MCF 10A (cell line): Measurements from ENCODE around the gene TRIM25. TPM values are rescaled to one million over a fixed set of nuclear protein-coding genes. Genes with fewer than 3 reads are reported as not detected.

Experiments
- BruUV-seq: library from RNA; stranded (reverse); fragments of 400-500 nt; replicated peaks from 2 replicates; lab custom pipeline; 2021; lab: Mats Ljungman, UMichigan
- CTCF ChIA-PET: fragments of 300-600 bp; sonication (Branson Sonifier 250); formaldehyde crosslinking; extraction: SDS; loops from one replicate; lab custom pipeline; 2021; ENCODE audit warnings: antibody characterized with exemption, inconsistent platforms; lab: Yijun Ruan, JAX
- POLR2A ChIA-PET: fragments of 300-600, 350-650 bp; sonication (Branson Sonifier 250); formaldehyde crosslinking; extraction: SDS; loops from one replicate; lab custom pipeline; 2020; ENCODE audit warnings: antibody characterized with exemption, inconsistent platforms; lab: Yijun Ruan, JAX
- DNase-seq: peaks from one replicate; pipeline ENCODE4 v3.0.0-alpha.2; 2018; ENCODE audit not compliant: unreplicated experiment
- H3K27ac Mint-ChIP-seq: one replicate; pipeline ENCODE4 v1.8.0; 2022; ENCODE audit warnings: mild to moderate bottlenecking, low read depth, mixed read lengths; ENCODE audit not compliant: unreplicated experiment
- H3K27me3 Mint-ChIP-seq: one replicate; pipeline ENCODE4 v1.8.0; 2022; ENCODE audit warnings: mixed read lengths; ENCODE audit not compliant: insufficient read depth, unreplicated experiment
- H3K36me3 Mint-ChIP-seq: one replicate; pipeline ENCODE4 v1.8.0; 2022; ENCODE audit warnings: mild to moderate bottlenecking, moderate library complexity, mixed read lengths; ENCODE audit not compliant: insufficient read depth, unreplicated experiment
- H3K4me1 Mint-ChIP-seq: one replicate; pipeline ENCODE4 v1.8.0; 2022; ENCODE audit warnings: mixed read lengths; ENCODE audit not compliant: insufficient read depth, unreplicated experiment
- H3K4me3 Mint-ChIP-seq: one replicate; pipeline ENCODE4 v1.8.0; 2022; ENCODE audit warnings: mild to moderate bottlenecking, moderate library complexity, mixed read lengths; ENCODE audit not compliant: unreplicated experiment
- H3K9me3 Mint-ChIP-seq: one replicate; pipeline ENCODE4 v1.8.0; 2022; ENCODE audit warnings: mixed read lengths; ENCODE audit not compliant: unreplicated experiment
- intact Hi-C: fragments of 100-400 bp; cut with micrococcal nuclease; formaldehyde crosslinking; loops from 2 replicates; pipeline ENCODE4 v1.14.1; 2022
- total RNA-seq: library from RNA; stranded (reverse); gene quantifications from 2 replicates; pipeline ENCODE4 v1.2.3, GENCODE V29; 2022
- TF ChIP-seq, protein P1 (sequence below): fragments of 200-600 bp; IDR thresholded peaks from one replicate; pipeline ENCODE4 v1.8.0; 2022; ENCODE audit warnings: antibody characterized with exemption, mild to moderate bottlenecking; ENCODE audit not compliant: unreplicated experiment

TRIM25 gene
- total RNA-seq, 1 experiment from 2014 or later = 178 TPM

DNA sequence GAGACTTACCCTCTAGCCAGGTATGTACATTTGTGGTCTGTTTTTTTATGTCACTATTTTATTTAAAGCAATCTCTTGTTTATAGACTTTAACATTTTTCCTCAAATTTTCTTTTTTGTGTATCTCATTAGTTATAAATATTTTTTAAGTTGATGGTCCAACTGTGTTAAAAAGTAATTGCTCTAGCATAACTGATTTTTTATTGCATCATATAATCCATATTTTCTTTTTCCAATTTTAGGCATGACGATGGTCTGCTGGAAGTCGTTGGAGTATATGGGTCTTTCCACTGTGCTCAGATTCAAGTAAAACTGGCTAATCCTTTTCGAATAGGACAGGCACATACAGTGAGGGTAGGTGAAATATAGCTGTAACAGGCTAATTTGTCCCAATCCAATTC is 52.0 kb downstream of the TRIM25 start:
- Mint-ChIP-seq H3K4me3 (no peak overlapping the region), H3K4me1 (no peaks in the 10 kb centered on the region), H3K9me3 (no peaks in the 10 kb centered on the region), H3K27ac (no peak overlapping the region), H3K27me3 (no peaks in the 10 kb centered on the region), H3K36me3 (peaks cover 73% of the 10 kb centered on the region)
- BruUV-seq = no TSS peak
- ChIA-PET POLR2A (no interaction called here), CTCF (no interaction called here)
- intact Hi-C loops = no loop called here
- TF ChIP-seq, protein P1, sequence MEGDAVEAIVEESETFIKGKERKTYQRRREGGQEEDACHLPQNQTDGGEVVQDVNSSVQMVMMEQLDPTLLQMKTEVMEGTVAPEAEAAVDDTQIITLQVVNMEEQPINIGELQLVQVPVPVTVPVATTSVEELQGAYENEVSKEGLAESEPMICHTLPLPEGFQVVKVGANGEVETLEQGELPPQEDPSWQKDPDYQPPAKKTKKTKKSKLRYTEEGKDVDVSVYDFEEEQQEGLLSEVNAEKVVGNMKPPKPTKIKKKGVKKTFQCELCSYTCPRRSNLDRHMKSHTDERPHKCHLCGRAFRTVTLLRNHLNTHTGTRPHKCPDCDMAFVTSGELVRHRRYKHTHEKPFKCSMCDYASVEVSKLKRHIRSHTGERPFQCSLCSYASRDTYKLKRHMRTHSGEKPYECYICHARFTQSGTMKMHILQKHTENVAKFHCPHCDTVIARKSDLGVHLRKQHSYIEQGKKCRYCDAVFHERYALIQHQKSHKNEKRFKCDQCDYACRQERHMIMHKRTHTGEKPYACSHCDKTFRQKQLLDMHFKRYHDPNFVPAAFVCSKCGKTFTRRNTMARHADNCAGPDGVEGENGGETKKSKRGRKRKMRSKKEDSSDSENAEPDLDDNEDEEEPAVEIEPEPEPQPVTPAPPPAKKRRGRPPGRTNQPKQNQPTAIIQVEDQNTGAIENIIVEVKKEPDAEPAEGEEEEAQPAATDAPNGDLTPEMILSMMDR = no peak
- no peak for DNase-seq

DNA sequence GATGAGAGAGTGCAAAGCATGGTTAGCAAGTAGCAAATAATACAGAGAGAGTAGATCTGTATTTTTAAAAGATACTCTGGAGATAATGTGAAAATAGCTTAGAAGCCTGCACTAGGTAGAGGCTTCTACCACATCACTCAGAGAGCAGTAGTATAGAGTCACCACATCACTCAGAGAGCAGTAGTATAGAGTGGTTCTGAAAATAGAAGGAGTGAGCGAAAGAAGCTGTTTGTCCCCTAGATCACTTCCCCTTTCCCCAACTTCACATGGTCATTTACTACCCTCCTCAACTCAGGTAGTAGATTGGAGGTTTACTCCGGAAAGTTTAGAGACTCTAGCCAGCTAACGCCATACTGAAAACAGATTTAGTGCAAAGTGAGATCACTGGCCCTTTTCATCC is 62.8 kb downstream of the TRIM25 start:
- DNase-seq = no peak
- H3K36me3 Mint-ChIP-seq = peaks cover 78% of the 10 kb centered on the region
- intact Hi-C loops = no loop called here
- H3K4me3 Mint-ChIP-seq = no peak overlapping the region
- H3K27ac Mint-ChIP-seq = no peak overlapping the region
- ChIA-PET CTCF (interaction anchor here (1.1 to 2.3 kb wide), 3 partner anchors 14 to 88 kb away, joined by 3 to 9 read pairs (median 4); no protein-coding TSS in a partner anchor), POLR2A (interaction anchor here (0.9 to 2.3 kb wide), 3 partner anchors 8 to 33 kb away, joined by 3 to 8 read pairs (median 4); no protein-coding TSS in a partner anchor)
- H3K4me1 Mint-ChIP-seq = no peaks in the 10 kb centered on the region
- TF ChIP-seq, protein P1 = no peak
- H3K27me3 Mint-ChIP-seq = no peaks in the 10 kb centered on the region
- no TSS peak for BruUV-seq
- H3K9me3 Mint-ChIP-seq = no peaks in the 10 kb centered on the region

DNA sequence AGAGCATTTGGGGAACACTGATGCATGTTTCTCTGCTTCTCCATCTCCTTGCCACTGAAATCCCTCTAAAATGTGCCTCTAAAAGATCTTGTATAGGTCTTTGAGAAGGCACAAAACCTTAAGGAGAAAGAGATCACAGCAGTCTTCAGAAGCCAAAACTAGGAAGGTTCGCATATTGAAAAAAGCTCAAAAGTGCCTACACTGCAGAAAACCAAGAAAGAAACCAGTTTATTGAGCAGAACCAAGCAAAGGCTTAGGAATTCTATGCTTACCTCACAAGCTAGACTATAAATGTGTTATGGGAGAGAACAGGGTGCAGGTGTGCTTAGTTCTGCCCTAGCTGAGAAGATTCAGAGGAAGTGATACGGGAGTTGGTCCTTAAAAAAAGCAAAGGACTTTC is 63.3 kb downstream of the TRIM25 start:
- Mint-ChIP-seq H3K4me1 (no peaks in the 10 kb centered on the region), H3K36me3 (peaks cover 76% of the 10 kb centered on the region), H3K9me3 (no peaks in the 10 kb centered on the region), H3K4me3 (no peak overlapping the region), H3K27me3 (no peaks in the 10 kb centered on the region), H3K27ac (no peak overlapping the region)
- no peak for DNase-seq
- POLR2A ChIA-PET = interaction anchor here (0.9 to 2.4 kb wide), 4 partner anchors 8 to 34 kb away, joined by 3 to 8 read pairs (median 6); partner anchors contain the start of genes C17orf67 and DGKE
- no TSS peak for BruUV-seq
- CTCF ChIA-PET = interaction anchor here (0.9 to 1.2 kb wide), 3 partner anchors 11 to 89 kb away, joined by 3 read pairs; no protein-coding TSS in a partner anchor
- TF ChIP-seq, protein P1 = no peak
- intact Hi-C loops = no loop called here

DNA sequence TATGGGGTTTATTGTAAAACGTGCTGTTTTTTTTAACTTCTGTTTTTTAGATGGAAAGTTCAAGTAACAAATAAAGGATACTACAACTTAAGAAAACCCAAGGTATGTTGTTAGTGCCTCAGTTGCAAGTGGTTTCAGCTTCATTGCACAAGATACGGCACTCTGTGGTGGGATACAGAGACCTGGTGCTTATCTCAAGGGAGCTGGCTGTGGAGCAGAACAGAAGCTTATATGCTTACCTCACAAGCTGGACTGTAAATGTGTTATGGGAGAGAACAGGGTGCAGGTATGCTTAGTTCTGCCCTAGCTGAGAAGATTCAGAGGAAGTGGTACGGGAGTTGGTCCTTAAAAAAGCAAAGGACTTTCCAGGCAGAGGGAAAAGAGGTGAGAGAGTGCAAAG is 64.7 kb downstream of the TRIM25 start:
- no peaks in the 10 kb centered on the region for H3K4me1 Mint-ChIP-seq
- TF ChIP-seq, protein P1 = no peak
- no peak overlapping the region for H3K27ac Mint-ChIP-seq
- no peaks in the 10 kb centered on the region for H3K27me3 Mint-ChIP-seq
- ChIA-PET CTCF (interaction anchor here (1.3 kb wide), 1 partner anchor 90 kb away, joined by 4 read pairs; no protein-coding TSS in a partner anchor), POLR2A (interaction anchor here (1.8 to 2.4 kb wide), 2 partner anchors 10 to 15 kb away, joined by 5 to 7 read pairs; partner anchors contain the start of genes C17orf67 and DGKE)
- no TSS peak for BruUV-seq
- no peaks in the 10 kb centered on the region for H3K9me3 Mint-ChIP-seq
- peaks cover 74% of the 10 kb centered on the region for H3K36me3 Mint-ChIP-seq
- intact Hi-C loops = no loop called here
- H3K4me3 Mint-ChIP-seq = no peak overlapping the region
- no peak for DNase-seq
